Liver (tissue), 9 donors: ENCODE data around the gene HHLA2. TPM values are rescaled to one million over a fixed set of nuclear protein-coding genes. Genes with fewer than 3 reads are reported as not detected.

Source experiments
- DNase-seq: peaks from one replicate; pipeline ENCODE4 v3.0.0-alpha.2; 2017; ENCODE audit warnings: low spot score
- H3K27ac ChIP-seq, 2 donors: one replicate each; pipeline ENCODE4 v1.7.0; 2013; ENCODE audit warnings: inconsistent platforms in 2 of 2, low read length in 2 of 2, control low read depth in 1 of 2, low read depth in 1 of 2, mild to moderate bottlenecking in 1 of 2
- H3K27me3 ChIP-seq, 4 donors: one replicate each; pipeline versions ENCODE4 v1.6.1 to v1.7.0; 2013; ENCODE audit warnings: low read length in 3 of 4, inconsistent platforms in 1 of 4, mild to moderate bottlenecking in 1 of 4, moderate library complexity in 1 of 4; ENCODE audit not compliant: control insufficient read depth in 4 of 4, insufficient read depth in 4 of 4
- H3K36me3 ChIP-seq, 4 donors: one replicate each; pipeline versions ENCODE4 v1.6.1 to v1.7.0; 2013; ENCODE audit warnings: low read length in 3 of 4, mild to moderate bottlenecking in 3 of 4, low read depth in 1 of 4, moderate library complexity in 1 of 4; ENCODE audit not compliant: control insufficient read depth in 4 of 4, insufficient read depth in 3 of 4
- H3K4me1 ChIP-seq, 4 donors: one replicate each; pipeline versions ENCODE4 v1.6.1 to v1.7.0; 2013; ENCODE audit warnings: low read length in 3 of 4, mild to moderate bottlenecking in 3 of 4, moderate library complexity in 1 of 4; ENCODE audit not compliant: control insufficient read depth in 4 of 4, insufficient read depth in 4 of 4
- H3K4me3 ChIP-seq, 3 donors: one replicate each; pipeline versions ENCODE4 v1.6.1 to v1.7.0; 2013; ENCODE audit warnings: low read length in 3 of 3, control low read depth in 1 of 3, low read depth in 1 of 3, mild to moderate bottlenecking in 1 of 3
- H3K9ac ChIP-seq, 2 donors: one replicate each; pipeline ENCODE4 v1.7.0; 2013; ENCODE audit warnings: low read length in 2 of 2, mild to moderate bottlenecking in 2 of 2, moderate library complexity in 2 of 2, control low read depth in 1 of 2, low read depth in 1 of 2
- H3K9me3 ChIP-seq, 4 donors: one replicate each; pipeline versions ENCODE4 v1.6.1 to v1.7.0; 2013; ENCODE audit warnings: low read length in 3 of 4; ENCODE audit not compliant: control insufficient read depth in 4 of 4
- ATF3 ChIP-seq: IDR thresholded peaks from 2 replicates; pipeline ENCODE4 v1.6.1; 2016; ENCODE audit warnings: antibody characterized with exemption
- CTCF ChIP-seq: fragments of 150-350 bp; IDR thresholded peaks from 2 replicates; pipeline ENCODE4 v1.5.1; 2017; ENCODE audit warnings: improper control_type of control experiment, low read depth, low read length; ENCODE audit not compliant: missing input control
- EGR1 ChIP-seq, 2 donors: IDR thresholded peaks; 2 replicates each; pipeline ENCODE4 v1.6.1; 2016 to 2018; ENCODE audit warnings: antibody characterized with exemption in 2 of 2, low read depth in 2 of 2
- FOXA1 ChIP-seq: IDR thresholded peaks from 2 replicates; pipeline ENCODE4 v1.6.1; 2016; ENCODE audit warnings: antibody characterized with exemption
- FOXA2 ChIP-seq: IDR thresholded peaks from 2 replicates; pipeline ENCODE4 v1.6.1; 2016; ENCODE audit warnings: antibody characterized with exemption
- GABPA ChIP-seq, 2 donors: IDR thresholded peaks in 1 of 2; conservative IDR thresholded peaks in 1 of 2; 2 replicates each; pipeline ENCODE4 v1.6.1; 2016; ENCODE audit warnings: antibody characterized with exemption in 2 of 2, mild to moderate bottlenecking in 1 of 2, moderate library complexity in 1 of 2
- HNF4A ChIP-seq, 2 donors: conservative IDR thresholded peaks; 2 replicates each; pipeline ENCODE4 v1.6.1; 2016; ENCODE audit warnings: antibody characterized with exemption in 2 of 2, mild to moderate bottlenecking in 2 of 2
- HNF4G ChIP-seq: IDR thresholded peaks from 2 replicates; pipeline ENCODE4 v1.6.1; 2016; ENCODE audit warnings: antibody characterized with exemption
- JUND ChIP-seq, 2 donors: IDR thresholded peaks; 2 replicates each; pipeline ENCODE4 v1.6.1; 2016; ENCODE audit warnings: antibody characterized with exemption in 2 of 2
- MAX ChIP-seq: IDR thresholded peaks from 2 replicates; pipeline ENCODE4 v1.6.1; 2016; ENCODE audit warnings: antibody characterized with exemption
- NR2F2 ChIP-seq: IDR thresholded peaks from 2 replicates; pipeline ENCODE4 v1.6.1; 2016; ENCODE audit warnings: antibody characterized with exemption
- RAD21 ChIP-seq, 2 donors: IDR thresholded peaks; 2 replicates each; pipeline ENCODE4 v1.6.1; 2016; ENCODE audit warnings: antibody characterized with exemption in 2 of 2, mild to moderate bottlenecking in 2 of 2
- REST ChIP-seq: IDR thresholded peaks from 2 replicates; pipeline ENCODE4 v1.6.1; 2016; ENCODE audit warnings: antibody characterized with exemption, mild to moderate bottlenecking
- RXRA ChIP-seq, 2 donors: IDR thresholded peaks; 2 replicates each; pipeline ENCODE4 v1.6.1; 2017 to 2018; ENCODE audit warnings: antibody characterized with exemption in 2 of 2, mild to moderate bottlenecking in 1 of 2
- SP1 ChIP-seq: IDR thresholded peaks from 2 replicates; pipeline ENCODE4 v1.6.1; 2018; ENCODE audit warnings: antibody characterized with exemption, mild to moderate bottlenecking
- TAF1 ChIP-seq: conservative IDR thresholded peaks from 2 replicates; pipeline ENCODE4 v1.6.1; 2016; ENCODE audit warnings: antibody characterized with exemption, mild to moderate bottlenecking
- YY1 ChIP-seq: IDR thresholded peaks from 2 replicates; pipeline ENCODE4 v1.6.1; 2016; ENCODE audit warnings: antibody characterized with exemption, mild to moderate bottlenecking
- ZBTB33 ChIP-seq: IDR thresholded peaks from 2 replicates; pipeline ENCODE4 v1.6.1; 2016; ENCODE audit warnings: antibody characterized with exemption
- polyA plus RNA-seq, 2 donors: library from polyadenylated mRNA; stranded (reverse) in 1 of 2; unstranded in 1 of 2; fragments of 200-250 nt in 1 of 2; fragments of >200 nt in 1 of 2; fragmentation: Nextera tagmentation in 1 of 2; extraction: Ambion mirVana in 1 of 2; gene quantifications; one replicate each; pipeline versions ENCODE4 v1.2.1 to v1.2.3, GENCODE V29; 2013 to 2015
- total RNA-seq, 2 donors: library from RNA; depleted of rRNA; stranded (reverse); fragments of >200 nt; gene quantifications; one replicate each; pipeline ENCODE4 v1.2.3, GENCODE V29; 2014
- donor health status: healthy.
- donor health status: healthy.
- donor health status: healthy.
- donor health status: healthy.
- donor health status: healthy.

HHLA2 gene
- total and polyA plus RNA-seq, 4 donors, result 0.07 to 0.14 TPM; not detected in 2

GRCh38 chr3:108281670-108282069 is 14.7 kb upstream of the HHLA2 start:
- H3K27ac ChIP-seq, result no peak overlapping the region
- TF ChIP-seq GABPA (IDR thresholded peaks at IDR 0.05 in 1 of 2, conservative IDR thresholded peaks at IDR 0.05 in 1 of 2) (no peak), YY1 (no peak), EGR1 (IDR thresholded peaks at IDR 0.05; ENCODE audit: low read depth in 2 of 2) (no peak), ZBTB33 (no peak), REST (no peak), JUND (IDR thresholded peaks at IDR 0.05) (no peak), HNF4G (no peak), RXRA (IDR thresholded peaks at IDR 0.05) (no peak), FOXA2 (no peak), CTCF (no peak), NR2F2 (no peak), TAF1 (no peak), FOXA1 (no peak), ATF3 (no peak), MAX (no peak), SP1 (no peak), RAD21 (IDR thresholded peaks at IDR 0.05) (no peak), HNF4A (conservative IDR thresholded peaks at IDR 0.05) (no peak)

More at GRCh38 chr3:108281670-108282069, 14.7 kb upstream of the HHLA2 start:
- Histone ChIP-seq H3K27me3 (no peaks in the 10 kb centered on the region), H3K4me1 (no peaks in the 10 kb centered on the region), H3K4me3 (no peak overlapping the region), H3K36me3 (no peaks in the 10 kb centered on the region), H3K9ac (no peak overlapping the region), H3K9me3 (peaks cover 0 to 14% (median 1%) of the 10 kb centered on the region in 4 donors)
- DNase-seq, result no peak
